Measurements from ENCODE around the gene RASL11B.

RASL11B gene

DNA sequence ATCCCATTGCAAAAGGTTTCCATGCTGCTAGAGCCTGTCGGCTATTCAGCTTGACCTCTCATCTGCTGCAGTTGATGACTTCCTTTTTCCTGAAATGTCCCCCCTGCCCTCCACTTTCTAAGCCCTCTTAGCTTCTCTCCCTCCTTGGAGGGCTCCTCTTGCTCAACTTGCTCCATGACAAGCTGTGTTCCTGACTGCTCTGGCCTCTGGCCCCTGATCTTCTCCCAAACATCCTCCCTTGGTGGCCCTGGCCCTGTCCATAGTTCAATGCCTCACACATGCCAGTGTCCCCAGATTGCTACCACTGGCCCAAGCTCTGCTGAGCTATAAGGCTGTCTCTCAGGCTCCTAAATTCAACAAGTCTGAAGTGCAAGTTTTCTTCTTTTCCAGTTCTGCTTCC, 29.6 kb downstream of the RASL11B start:
- H3K4me2 ChIP-seq (ENCODE audit: low read depth, low read length, poor library complexity, severe bottlenecking): no peak overlapping the region
- H3K4me1 ChIP-seq (ENCODE audit: insufficient read depth, low read length, poor library complexity, severe bottlenecking): peaks cover 12% of the 10 kb centered on the region

GRCh38 chr4:52892880-52893279, 30.8 kb downstream of the RASL11B start:
- H4K20me1 ChIP-seq (ENCODE audit: insufficient read depth, low read length, poor library complexity, severe bottlenecking): no peaks in the 10 kb centered on the region
- H3K9me2 ChIP-seq (replicated peaks; ENCODE audit: low read depth, low read length): no peaks in the 10 kb centered on the region
- no peak overlapping the region for H3K4me3 ChIP-seq (ENCODE audit: low read length, poor library complexity, severe bottlenecking)
- no peak overlapping the region for H2AFZ ChIP-seq (ENCODE audit: low read length)
- H3F3A ChIP-seq (ENCODE audit: low read depth): no peaks in the 10 kb centered on the region
- H3K9ac ChIP-seq (ENCODE audit: low read depth, low read length, poor library complexity, severe bottlenecking): no peak overlapping the region
- no peak for TF ChIP-seq EZH2phosphoT487 (IDR thresholded peaks at IDR 0.05; ENCODE audit: borderline replicate concordance)
- TF ChIP-seq, protein P1, sequence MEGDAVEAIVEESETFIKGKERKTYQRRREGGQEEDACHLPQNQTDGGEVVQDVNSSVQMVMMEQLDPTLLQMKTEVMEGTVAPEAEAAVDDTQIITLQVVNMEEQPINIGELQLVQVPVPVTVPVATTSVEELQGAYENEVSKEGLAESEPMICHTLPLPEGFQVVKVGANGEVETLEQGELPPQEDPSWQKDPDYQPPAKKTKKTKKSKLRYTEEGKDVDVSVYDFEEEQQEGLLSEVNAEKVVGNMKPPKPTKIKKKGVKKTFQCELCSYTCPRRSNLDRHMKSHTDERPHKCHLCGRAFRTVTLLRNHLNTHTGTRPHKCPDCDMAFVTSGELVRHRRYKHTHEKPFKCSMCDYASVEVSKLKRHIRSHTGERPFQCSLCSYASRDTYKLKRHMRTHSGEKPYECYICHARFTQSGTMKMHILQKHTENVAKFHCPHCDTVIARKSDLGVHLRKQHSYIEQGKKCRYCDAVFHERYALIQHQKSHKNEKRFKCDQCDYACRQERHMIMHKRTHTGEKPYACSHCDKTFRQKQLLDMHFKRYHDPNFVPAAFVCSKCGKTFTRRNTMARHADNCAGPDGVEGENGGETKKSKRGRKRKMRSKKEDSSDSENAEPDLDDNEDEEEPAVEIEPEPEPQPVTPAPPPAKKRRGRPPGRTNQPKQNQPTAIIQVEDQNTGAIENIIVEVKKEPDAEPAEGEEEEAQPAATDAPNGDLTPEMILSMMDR (conservative IDR thresholded peaks at IDR 0.05; ENCODE audit: low read length): no peak
- H3K79me2 ChIP-seq (ENCODE audit: insufficient read depth, low read length): no peaks in the 10 kb centered on the region
- no peaks in the 10 kb centered on the region for H3K9me3 ChIP-seq (ENCODE audit: insufficient read depth, low read depth, low read length)
- H3K36me3 ChIP-seq (ENCODE audit: insufficient read depth, low read length): no peaks in the 10 kb centered on the region
- H3K4me1 ChIP-seq (ENCODE audit: insufficient read depth, low read length, poor library complexity, severe bottlenecking): peaks cover 12% of the 10 kb centered on the region
- no peaks in the 10 kb centered on the region for H3K27me3 ChIP-seq (ENCODE audit: insufficient read depth, low read length, poor library complexity, severe bottlenecking)
- no peak overlapping the region for H3K4me2 ChIP-seq (ENCODE audit: low read depth, low read length, poor library complexity, severe bottlenecking)

More for the DNA sequence above, 29.6 kb downstream of the RASL11B start:
- Histone ChIP-seq H2AFZ (ENCODE audit: low read length) (no peak overlapping the region), H3K27me3 (ENCODE audit: insufficient read depth, low read length, poor library complexity, severe bottlenecking) (no peaks in the 10 kb centered on the region), H3F3A (ENCODE audit: low read depth) (no peaks in the 10 kb centered on the region), H3K9me3 (ENCODE audit: insufficient read depth, low read depth, low read length) (no peaks in the 10 kb centered on the region), H3K79me2 (ENCODE audit: insufficient read depth, low read length) (no peaks in the 10 kb centered on the region), H3K9me2 (replicated peaks; ENCODE audit: low read depth, low read length) (no peaks in the 10 kb centered on the region), H3K36me3 (ENCODE audit: insufficient read depth, low read length) (no peaks in the 10 kb centered on the region), H3K4me3 (ENCODE audit: low read length, poor library complexity, severe bottlenecking) (no peak overlapping the region), H3K9ac (ENCODE audit: low read depth, low read length, poor library complexity, severe bottlenecking) (no peak overlapping the region), H4K20me1 (ENCODE audit: insufficient read depth, low read length, poor library complexity, severe bottlenecking) (no peaks in the 10 kb centered on the region)
- TF ChIP-seq, protein P1 (conservative IDR thresholded peaks at IDR 0.05; ENCODE audit: low read length): no peak

DNA sequence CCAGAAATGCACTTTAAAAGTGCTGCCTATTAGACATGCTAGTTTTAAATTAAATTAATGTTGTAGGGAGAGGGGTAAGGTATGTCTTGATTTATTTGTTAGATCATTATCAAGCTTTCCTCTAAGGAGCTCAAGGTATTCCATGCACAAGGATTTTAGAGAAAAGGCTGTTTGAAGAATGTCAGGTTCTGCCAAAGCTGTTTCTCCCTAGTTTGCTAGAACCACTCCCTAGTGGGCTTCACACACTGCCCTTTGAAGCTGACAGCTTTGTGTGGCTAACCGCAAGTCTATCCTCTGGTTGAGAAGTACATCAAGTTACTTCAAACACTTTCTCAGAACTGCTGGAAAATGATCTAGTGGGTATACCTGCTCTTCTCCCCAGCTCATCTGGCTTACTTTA, 32.3 kb downstream of the RASL11B start:
- H3K27me3 ChIP-seq (ENCODE audit: insufficient read depth, low read length, poor library complexity, severe bottlenecking): no peaks in the 10 kb centered on the region
- no peaks in the 10 kb centered on the region for H3K36me3 ChIP-seq (ENCODE audit: insufficient read depth, low read length)
- H3K9me2 ChIP-seq (replicated peaks; ENCODE audit: low read depth, low read length): no peaks in the 10 kb centered on the region
- H3F3A ChIP-seq (ENCODE audit: low read depth): no peaks in the 10 kb centered on the region
- H2AFZ ChIP-seq (ENCODE audit: low read length): no peak overlapping the region
- H3K4me2 ChIP-seq (ENCODE audit: low read depth, low read length, poor library complexity, severe bottlenecking): peak overlapping the region; percentile 29
- no peaks in the 10 kb centered on the region for H3K79me2 ChIP-seq (ENCODE audit: insufficient read depth, low read length)
- peaks cover 12% of the 10 kb centered on the region for H3K4me1 ChIP-seq (ENCODE audit: insufficient read depth, low read length, poor library complexity, severe bottlenecking)
- no peak overlapping the region for H3K9ac ChIP-seq (ENCODE audit: low read depth, low read length, poor library complexity, severe bottlenecking)
- H3K4me3 ChIP-seq (ENCODE audit: low read length, poor library complexity, severe bottlenecking): no peak overlapping the region
- no peaks in the 10 kb centered on the region for H4K20me1 ChIP-seq (ENCODE audit: insufficient read depth, low read length, poor library complexity, severe bottlenecking)
- TF ChIP-seq, protein P1 (conservative IDR thresholded peaks at IDR 0.05; ENCODE audit: low read length): no peak
- TF ChIP-seq EZH2phosphoT487 (IDR thresholded peaks at IDR 0.05; ENCODE audit: borderline replicate concordance): no peak
- no peaks in the 10 kb centered on the region for H3K9me3 ChIP-seq (ENCODE audit: insufficient read depth, low read depth, low read length)

Measured in Loucy (cell line).